PC-9 (cell line): ENCODE measurements around the gene OTUD7B. TPM values are rescaled to one million over a fixed set of nuclear protein-coding genes. Genes with fewer than 3 reads are reported as not detected.

Source experiments
- BruUV-seq: library from RNA; stranded (reverse); fragments of 400-500 nt; replicated peaks from 2 replicates; lab custom pipeline; 2021; lab: Mats Ljungman, UMichigan
- CTCF ChIA-PET: fragments of 300-600 bp; sonication (Branson Sonifier 250); formaldehyde crosslinking; loops from one replicate; lab custom pipeline; 2022; ENCODE audit warnings: antibody characterized with exemption; lab: Charles Lee
- POLR2A ChIA-PET: fragments of 300-600 bp; sonication (Branson Sonifier 250); formaldehyde crosslinking; loops from one replicate; lab custom pipeline; 2022; ENCODE audit warnings: antibody characterized with exemption; ENCODE audit not compliant: unreplicated experiment; lab: Charles Lee
- DNase-seq, 2 experiments: peaks; one replicate each; pipeline versions ENCODE4 v3.0.0 to v3.0.0-alpha.2; 2015 to 2022; ENCODE audit warnings: mixed read lengths in 1 of 2
- H2AFZ ChIP-seq: fragments of 200-600 bp; sonication (generic); 2 replicates; pipeline ENCODE4 v1.8.1; 2017; ENCODE audit warnings: antibody characterized with exemption
- H3F3A ChIP-seq: fragments of 200-600 bp; sonication (generic); 2 replicates; pipeline ENCODE4 v1.8.1; 2017; ENCODE audit warnings: antibody characterized with exemption, mild to moderate bottlenecking, low read depth; ENCODE audit not compliant: insufficient read depth
- H3K27ac ChIP-seq: fragments of 200-600 bp; sonication (generic); 2 replicates; pipeline ENCODE4 v1.6.1; 2016; ENCODE audit warnings: mixed run types
- H3K27me3 ChIP-seq: fragments of 200-600 bp; sonication (generic); 2 replicates; pipeline ENCODE4 v1.6.1; 2016; ENCODE audit warnings: low read depth, mixed run types; ENCODE audit not compliant: insufficient read depth
- H3K36me3 ChIP-seq: fragments of 200-600 bp; sonication (generic); 2 replicates; pipeline ENCODE4 v1.6.1; 2016; ENCODE audit warnings: low read depth, mixed run types
- H3K4me1 ChIP-seq: fragments of 200-600 bp; sonication (generic); replicated peaks from 2 replicates; pipeline ENCODE4 v1.6.1; 2016; ENCODE audit warnings: mixed run types; ENCODE audit not compliant: insufficient read depth
- H3K4me2 ChIP-seq: fragments of 200-600 bp; sonication (generic); 2 replicates; pipeline ENCODE4 v1.6.1; 2017; ENCODE audit warnings: mixed run types
- H3K4me3 ChIP-seq: fragments of 200-600 bp; sonication (generic); 2 replicates; pipeline ENCODE4 v1.6.1; 2016; ENCODE audit warnings: mixed run types
- H3K79me2 ChIP-seq: fragments of 200-600 bp; sonication (generic); 2 replicates; pipeline ENCODE4 v1.6.1; 2017; ENCODE audit warnings: low read depth, mixed run types
- H3K9me2 ChIP-seq: fragments of 200-600 bp; sonication (generic); 2 replicates; pipeline ENCODE4 v1.8.1; 2017; ENCODE audit warnings: mild to moderate bottlenecking; ENCODE audit not compliant: insufficient read depth
- H3K9me3 ChIP-seq: fragments of 200-600 bp; sonication (generic); 2 replicates; pipeline ENCODE4 v1.8.1; 2016; ENCODE audit warnings: low read depth; ENCODE audit not compliant: insufficient read depth
- H4K20me1 ChIP-seq: fragments of 200-600 bp; sonication (generic); 2 replicates; pipeline ENCODE4 v1.8.1; 2017; ENCODE audit not compliant: insufficient read depth
- CTCF ChIP-seq: fragments of 200-600 bp; sonication (generic); conservative IDR thresholded peaks from 2 replicates; pipeline ENCODE4 v1.6.1; 2017; ENCODE audit warnings: mixed run types, antibody characterized with exemption, mild to moderate bottlenecking, moderate library complexity
- EZH2 ChIP-seq: fragments of 200-600 bp; sonication (generic); IDR thresholded peaks from 2 replicates; pipeline ENCODE4 v1.8.0; 2017; ENCODE audit warnings: antibody characterized with exemption, low read depth
- intact Hi-C: fragments of 100-400 bp; cut with micrococcal nuclease; formaldehyde crosslinking; loops from one replicate; pipeline ENCODE4 v1.10.0; 2022; ENCODE audit not compliant: unreplicated experiment
- total RNA-seq: library from RNA; stranded (reverse); gene quantifications from 2 replicates; pipeline ENCODE4 v1.2.3, GENCODE V29; 2021

Gene OTUD7B
- total RNA-seq, 1 experiment from 2014 or later: 30.2 TPM

- intact Hi-C loops: no loop called here
- ChIA-PET POLR2A (interaction anchor here (0.6 kb wide), 1 partner anchor 645 kb away, joined by 4 read pairs; no protein-coding TSS in a partner anchor), CTCF (no interaction called here)
- Histone ChIP-seq H3K9me3 (no peaks in the 10 kb centered on the region), H3K4me2 (no peak overlapping the region), H3K4me3 (no peak overlapping the region), H3F3A (peaks cover 8% of the 10 kb centered on the region; the same call in 1 of the 2 replicates), H3K4me1 (peaks cover 12% of the 10 kb centered on the region), H4K20me1 (no peaks in the 10 kb centered on the region), H3K36me3 (no peaks in the 10 kb centered on the region), H3K27ac (no peak overlapping the region), H3K27me3 (no peaks in the 10 kb centered on the region), H3K79me2 (0 out of 2 replicates have a peak, but pooled peaks cover 8% of the 10 kb centered on the region), H3K9me2 (no peaks in the 10 kb centered on the region), H2AFZ (no peak overlapping the region)
- no TSS peak for BruUV-seq
- peak in 1 of 2 experiments; percentile 18 for DNase-seq
- TF ChIP-seq EZH2 (no peak), CTCF (no peak)
Measured at GRCh38 chr1:149903836-149904491, 106.6 kb downstream of the OTUD7B start.

GRCh38 chr1:149899460-149900284 is 110.9 kb downstream of the OTUD7B start, which contains the start of gene BOLA1:
TSS of gene BOLA1 (plus strand) at chr1:149899568. CDS start at chr1:149900060, 492 bp downstream.
- no TSS peak for BruUV-seq
- 0 out of 2 replicates have a peak, but pooled peaks cover 8% of the 10 kb centered on the region for H3K79me2 ChIP-seq
- peaks cover 8% of the 10 kb centered on the region; the same call in 1 of the 2 replicates for H3F3A ChIP-seq
- DNase-seq: peak; percentile 84 to 85
- H3K4me2 ChIP-seq: peak within 1 kb of the TSS; percentile 83
- POLR2A ChIA-PET: interaction anchor here (0.5 kb wide), 1 partner anchor 39 kb away, joined by 7 read pairs; no protein-coding TSS in a partner anchor
- peaks cover 14% of the 10 kb centered on the region for H3K4me1 ChIP-seq
- intact Hi-C loops: loop anchor here (2.0 kb wide), 1 partner anchor 167 kb away; the partner anchor contains the start of gene VPS45
- TF ChIP-seq CTCF (no peak), EZH2 (no peak)
- H3K9me2 ChIP-seq: no peaks in the 10 kb centered on the region
- no peaks in the 10 kb centered on the region for H3K9me3 ChIP-seq
- CTCF ChIA-PET: no interaction called here
- peak within 1 kb of the TSS; percentile 91 for H2AFZ ChIP-seq
- peak within 1 kb of the TSS; percentile 67 for H3K4me3 ChIP-seq
- peak within 1 kb of the TSS; percentile 22; the same call in 1 of the 2 replicates for H3K27ac ChIP-seq
- no peaks in the 10 kb centered on the region for H3K27me3 ChIP-seq
- H4K20me1 ChIP-seq: 0 out of 2 replicates have a peak, but pooled peaks cover 3% of the 10 kb centered on the region
- no peaks in the 10 kb centered on the region for H3K36me3 ChIP-seq

GRCh38 chr1:149896575-149896974 is 114.0 kb downstream of the OTUD7B start:
- H3K4me3 ChIP-seq: no peak overlapping the region
- CTCF ChIA-PET: no interaction called here
- peaks cover 8% of the 10 kb centered on the region; the same call in 1 of the 2 replicates for H3F3A ChIP-seq
- DNase-seq: no peak
- POLR2A ChIA-PET: no interaction called here
- peaks cover 14% of the 10 kb centered on the region for H3K4me1 ChIP-seq
- no peak overlapping the region for H3K27ac ChIP-seq
- H3K9me2 ChIP-seq: no peaks in the 10 kb centered on the region
- no peaks in the 10 kb centered on the region for H3K27me3 ChIP-seq
- H2AFZ ChIP-seq: no peak overlapping the region
- intact Hi-C loops: no loop called here
- H3K36me3 ChIP-seq: no peaks in the 10 kb centered on the region
- 0 out of 2 replicates have a peak, but pooled peaks cover 3% of the 10 kb centered on the region for H4K20me1 ChIP-seq
- no peaks in the 10 kb centered on the region for H3K9me3 ChIP-seq
- H3K79me2 ChIP-seq: 0 out of 2 replicates have a peak, but pooled peaks cover 8% of the 10 kb centered on the region
- H3K4me2 ChIP-seq: no peak overlapping the region
- no TSS peak for BruUV-seq
- no peak for TF ChIP-seq EZH2
- TF ChIP-seq CTCF: no peak
